Skeletal muscle tissue (tissue), 4 donors: ENCODE results near the gene ANO10. TPM values are rescaled to one million over a fixed set of nuclear protein-coding genes. Genes with fewer than 3 reads are reported as not detected.
"Not testable (repeated sequence)": the region's sequence is repeated elsewhere in the genome, so short reads cannot be mapped to it uniquely, and the experiment has no call there.

Experiments used
- H3K27ac ChIP-seq: one replicate; pipeline ENCODE4 v1.7.0; 2013; ENCODE audit warnings: mild to moderate bottlenecking, low read depth, low read length, inconsistent platforms
- H3K27me3 ChIP-seq, 3 donors: one replicate each; pipeline ENCODE4 v1.7.0; 2013; ENCODE audit warnings: low read length in 3 of 3; ENCODE audit not compliant: control insufficient read depth in 3 of 3, insufficient read depth in 3 of 3
- H3K36me3 ChIP-seq, 3 donors: one replicate each; pipeline ENCODE4 v1.7.0; 2013; ENCODE audit warnings: low read length in 3 of 3; ENCODE audit not compliant: control insufficient read depth in 3 of 3, insufficient read depth in 3 of 3
- H3K4me1 ChIP-seq, 3 donors: one replicate each; pipeline ENCODE4 v1.7.0; 2013; ENCODE audit warnings: low read length in 3 of 3, mild to moderate bottlenecking in 3 of 3; ENCODE audit not compliant: control insufficient read depth in 3 of 3, insufficient read depth in 3 of 3
- H3K4me3 ChIP-seq, 3 donors: one replicate each; pipeline ENCODE4 v1.7.0; 2013; ENCODE audit warnings: low read length in 3 of 3
- H3K9ac ChIP-seq, 3 donors: one replicate each; pipeline ENCODE4 v1.7.0; 2013; ENCODE audit warnings: low read length in 3 of 3, mild to moderate bottlenecking in 3 of 3, moderate library complexity in 2 of 3, low read depth in 1 of 3
- H3K9me3 ChIP-seq, 3 donors: one replicate each; pipeline ENCODE4 v1.7.0; 2013; ENCODE audit warnings: low read length in 3 of 3; ENCODE audit not compliant: control insufficient read depth in 3 of 3
- total RNA-seq: library from RNA; depleted of rRNA; stranded (reverse); fragments of >200 nt; gene quantifications from one replicate; pipeline ENCODE4 v1.2.3, GENCODE V29; 2014
- donor health status: Osteomylitis.

ANO10 gene
- total RNA-seq, result 25.1 TPM

- Histone ChIP-seq H3K36me3 (no peaks in the 10 kb centered on the region), H3K9me3 (no peaks in the 10 kb centered on the region), H3K4me1 (peaks cover 9 to 19% (median 10%) of the 10 kb centered on the region in 3 donors), H3K27me3 (no peaks in the 10 kb centered on the region), H3K4me3 (peak within 1 kb of the TSS; percentile 82 to 90 (median 83)), H3K9ac (peak within 1 kb of the TSS; percentile 83 to 89 (median 87)), H3K27ac (peak within 1 kb of the TSS; percentile 87)
Measured at GRCh38 chr3:43621656-43622432, at the start of gene ANO10. ANO10 (minus strand) TSS chr3:43622011; CDS start chr3:43605852, 16,159 bp downstream.

DNA sequence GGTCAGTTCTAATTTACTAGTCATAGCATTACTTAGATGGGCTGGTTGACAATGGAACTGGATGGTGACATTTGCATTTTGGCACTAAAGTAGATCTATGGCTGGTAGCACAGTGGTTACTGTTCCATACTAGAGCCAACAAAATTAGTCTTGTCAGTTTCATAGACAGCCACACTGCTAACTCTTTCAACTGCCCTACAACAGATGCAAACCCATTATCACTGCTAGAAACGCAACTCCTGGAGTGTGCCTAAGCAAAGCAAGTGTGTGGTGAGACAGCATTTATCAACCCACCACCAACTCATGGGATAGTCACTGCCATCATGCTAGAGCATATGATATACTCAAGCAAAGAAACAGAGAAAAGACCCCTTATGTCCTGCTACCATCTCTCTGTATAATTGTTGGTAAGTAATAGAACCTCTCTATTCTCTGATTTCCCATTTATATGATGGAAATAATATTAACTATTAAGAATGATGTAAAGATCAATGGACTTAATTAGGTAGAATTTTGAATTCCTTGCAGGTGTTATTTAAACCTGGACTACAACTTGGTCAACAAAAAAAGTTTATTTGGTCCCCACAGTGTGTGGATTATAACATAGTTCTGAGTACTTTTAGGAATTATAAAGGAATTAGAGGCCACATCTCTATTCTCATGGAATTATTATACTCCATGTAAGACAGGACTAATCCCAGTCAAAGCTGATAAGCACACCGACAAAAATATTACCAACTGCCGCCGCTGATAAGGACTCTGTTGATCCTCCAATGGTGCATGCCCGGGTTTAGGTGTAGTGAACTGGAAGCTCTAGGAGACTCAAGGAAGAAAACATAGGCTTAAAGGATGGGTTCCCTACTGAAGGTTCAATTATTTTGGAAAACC lies 49.1 kb upstream of the ANO10 start:
- H3K4me1 ChIP-seq, result no peaks in the 10 kb centered on the region
- H3K36me3 ChIP-seq, result no peaks in the 10 kb centered on the region
- H3K4me3 ChIP-seq, result no peak overlapping the region
- no peak overlapping the region for H3K9ac ChIP-seq
- no peak overlapping the region for H3K27ac ChIP-seq
- no peaks in the 10 kb centered on the region for H3K27me3 ChIP-seq
- H3K9me3 ChIP-seq, result no peaks in the 10 kb centered on the region

DNA sequence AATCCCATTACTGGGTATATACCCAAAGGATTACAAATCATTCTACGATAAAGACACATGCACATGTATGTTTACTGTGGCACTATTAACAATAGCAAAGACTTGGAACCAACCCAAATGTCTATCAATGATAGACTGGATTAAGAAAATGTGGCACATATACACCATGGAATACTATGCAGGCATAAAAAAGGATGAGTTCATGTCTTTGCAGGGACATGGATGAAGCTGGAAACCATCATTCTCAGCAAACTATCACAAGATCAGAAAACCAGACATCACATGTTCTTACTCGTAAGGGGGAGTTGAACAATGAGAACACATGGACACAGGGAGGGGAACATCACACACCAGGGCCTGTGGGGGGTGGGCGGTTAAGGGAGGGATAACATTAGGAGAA lies 43.2 kb upstream of the ANO10 start:
- not testable (repeated sequence) for H3K27me3 ChIP-seq

DNA sequence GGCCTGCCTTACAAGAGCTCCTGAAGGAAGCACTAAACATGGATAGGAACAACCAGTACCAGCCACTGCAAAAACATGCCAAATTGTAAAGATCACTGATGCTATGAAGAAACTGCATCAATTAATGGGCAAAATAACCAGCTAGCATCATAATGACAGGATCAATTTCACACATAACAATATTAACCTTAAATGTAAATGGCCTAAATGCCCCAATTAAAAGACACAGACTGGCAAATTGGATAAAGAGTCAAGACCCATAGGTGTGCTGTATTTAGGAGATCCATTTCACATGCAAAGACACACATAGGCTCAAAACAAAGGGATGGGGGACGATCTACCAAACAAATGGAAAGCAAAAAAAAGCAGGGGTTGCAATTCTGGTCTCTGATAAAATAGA lies 39.6 kb upstream of the ANO10 start:
- not testable (repeated sequence) for H3K36me3 ChIP-seq, H3K9ac ChIP-seq, H3K4me1 ChIP-seq, H3K4me3 ChIP-seq, H3K27me3 ChIP-seq, H3K9me3 ChIP-seq, H3K27ac ChIP-seq

More for the DNA sequence above, 43.2 kb upstream of the ANO10 start:
- not testable (repeated sequence) for H3K27ac ChIP-seq, H3K9me3 ChIP-seq, H3K4me1 ChIP-seq, H3K4me3 ChIP-seq, H3K9ac ChIP-seq, H3K36me3 ChIP-seq

DNA sequence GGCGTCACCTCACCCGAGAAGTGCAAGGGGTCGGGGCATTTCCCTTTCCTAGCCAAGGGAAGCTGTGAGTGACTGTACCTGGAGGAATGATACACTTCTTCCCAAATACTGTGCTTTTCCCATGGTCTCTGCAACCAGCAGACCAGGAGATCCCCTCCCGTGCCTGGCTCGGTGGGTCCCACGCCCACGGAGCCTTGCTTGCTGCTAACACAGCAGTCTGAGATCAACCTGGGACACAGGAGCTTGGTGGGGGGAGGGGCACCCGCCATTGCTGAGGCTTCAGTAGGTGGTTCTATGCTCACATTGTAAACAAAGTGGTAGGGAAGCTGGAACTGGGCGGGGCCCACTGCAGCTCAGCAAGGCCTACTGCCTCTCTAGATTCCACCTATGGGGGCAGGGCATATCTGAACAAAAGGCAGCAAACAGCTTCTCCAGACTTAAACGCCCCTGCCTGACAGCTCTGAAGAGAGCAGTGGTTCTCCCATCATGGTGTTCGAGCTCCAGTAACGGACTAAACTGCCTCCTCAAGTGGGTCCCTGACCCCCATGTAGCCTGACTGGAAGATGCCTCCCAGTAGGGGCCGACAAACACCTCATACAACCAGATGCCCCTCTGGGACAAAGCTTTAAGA lies 37.6 kb upstream of the ANO10 start:
- Histone ChIP-seq H3K27ac (no peak overlapping the region), H3K4me3 (no peak overlapping the region), H3K9ac (no peak overlapping the region), H3K4me1 (no peaks in the 10 kb centered on the region), H3K36me3 (no peaks in the 10 kb centered on the region), H3K9me3 (no peaks in the 10 kb centered on the region), H3K27me3 (no peaks in the 10 kb centered on the region)

DNA sequence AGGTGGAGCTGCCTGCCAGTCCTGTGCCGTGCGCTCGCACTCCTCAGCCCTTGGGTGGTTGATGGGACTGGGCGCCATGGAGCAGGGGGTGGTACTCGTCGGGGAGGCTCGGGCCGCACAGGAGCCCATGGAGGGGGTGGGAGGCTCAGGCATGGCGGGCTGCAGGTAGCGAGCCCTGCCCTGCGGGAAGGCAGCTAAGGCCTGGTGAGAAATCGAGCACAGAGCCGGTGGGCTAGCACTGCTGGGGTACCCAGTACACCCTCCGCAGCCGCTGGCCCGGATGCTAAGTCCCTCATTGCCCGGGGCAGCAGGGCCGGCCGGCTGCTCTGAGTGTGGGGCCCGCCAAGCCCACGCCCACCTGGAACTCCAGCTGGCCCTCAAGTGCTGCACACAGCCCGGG lies 34.6 kb upstream of the ANO10 start:
- not testable (repeated sequence) for H3K4me3 ChIP-seq, H3K4me1 ChIP-seq

GRCh38 chr3:43650345-43650744 lies 28.5 kb upstream of the ANO10 start:
- Histone ChIP-seq H3K27me3 (no peaks in the 10 kb centered on the region), H3K4me1 (peaks cover 0 to 11% (median 0%) of the 10 kb centered on the region in 3 donors), H3K27ac (no peak overlapping the region), H3K4me3 (no peak overlapping the region), H3K9ac (peak overlapping the region in 1 of 3 donors; percentile 58), H3K9me3 (no peaks in the 10 kb centered on the region), H3K36me3 (no peaks in the 10 kb centered on the region)

More for the DNA sequence above, 34.6 kb upstream of the ANO10 start:
- H3K27me3 ChIP-seq, H3K27ac ChIP-seq, H3K9me3 ChIP-seq, H3K36me3 ChIP-seq, H3K9ac ChIP-seq: not testable (repeated sequence)

- Histone ChIP-seq H3K4me1 (peaks cover 0 to 11% (median 0%) of the 10 kb centered on the region in 3 donors), H3K9me3 (no peaks in the 10 kb centered on the region), H3K27me3 (no peaks in the 10 kb centered on the region), H3K36me3 (no peaks in the 10 kb centered on the region), H3K4me3 (peak overlapping the region; percentile 73 to 76 (median 75)), H3K9ac (peak overlapping the region; percentile 7 to 77 (median 58)), H3K27ac (peak overlapping the region; percentile 20)
Measured at GRCh38 chr3:43649365-43649968, 27.7 kb upstream of the ANO10 start.

DNA sequence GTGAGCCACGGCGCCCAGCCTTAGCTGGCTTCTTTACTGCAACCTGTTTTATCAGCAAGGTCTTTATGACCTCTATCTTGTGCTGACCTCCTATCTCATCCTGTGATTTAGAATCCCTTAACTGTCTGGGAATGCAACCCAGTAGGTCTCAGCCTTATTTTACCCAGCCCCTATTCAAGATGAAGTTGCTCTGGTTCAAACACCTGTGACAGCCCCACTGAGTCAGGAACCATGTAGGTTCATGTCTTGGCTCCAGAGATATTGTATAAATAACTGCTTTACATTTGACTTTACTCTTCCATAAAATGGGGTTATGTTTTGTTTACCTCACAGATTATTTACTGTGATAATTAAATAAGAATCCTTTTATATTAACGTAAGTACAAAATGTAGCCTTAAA lies 27.1 kb upstream of the ANO10 start:
- peaks cover 0 to 11% (median 0%) of the 10 kb centered on the region in 3 donors for H3K4me1 ChIP-seq

More for the DNA sequence above, 27.1 kb upstream of the ANO10 start:
- no peak overlapping the region for H3K27ac ChIP-seq
- H3K4me3 ChIP-seq, result no peak overlapping the region
- no peaks in the 10 kb centered on the region for H3K36me3 ChIP-seq
- no peaks in the 10 kb centered on the region for H3K27me3 ChIP-seq
- H3K9me3 ChIP-seq, result no peaks in the 10 kb centered on the region
- H3K9ac ChIP-seq, result peak overlapping the region in 2 of 3 donors; percentile 58 to 77
